ENCODE data around the gene RASGEF1B. TPM values are rescaled to one million over a fixed set of nuclear protein-coding genes. Genes with fewer than 3 reads are reported as not detected.

The RASGEF1B gene
- total and polyA plus RNA-seq, 9 of the 15 experiments (the other 6 are each of a cell fraction or from before 2014, with no cell fraction given), result 0.04 to 0.57 (median 0.22) TPM

DNA sequence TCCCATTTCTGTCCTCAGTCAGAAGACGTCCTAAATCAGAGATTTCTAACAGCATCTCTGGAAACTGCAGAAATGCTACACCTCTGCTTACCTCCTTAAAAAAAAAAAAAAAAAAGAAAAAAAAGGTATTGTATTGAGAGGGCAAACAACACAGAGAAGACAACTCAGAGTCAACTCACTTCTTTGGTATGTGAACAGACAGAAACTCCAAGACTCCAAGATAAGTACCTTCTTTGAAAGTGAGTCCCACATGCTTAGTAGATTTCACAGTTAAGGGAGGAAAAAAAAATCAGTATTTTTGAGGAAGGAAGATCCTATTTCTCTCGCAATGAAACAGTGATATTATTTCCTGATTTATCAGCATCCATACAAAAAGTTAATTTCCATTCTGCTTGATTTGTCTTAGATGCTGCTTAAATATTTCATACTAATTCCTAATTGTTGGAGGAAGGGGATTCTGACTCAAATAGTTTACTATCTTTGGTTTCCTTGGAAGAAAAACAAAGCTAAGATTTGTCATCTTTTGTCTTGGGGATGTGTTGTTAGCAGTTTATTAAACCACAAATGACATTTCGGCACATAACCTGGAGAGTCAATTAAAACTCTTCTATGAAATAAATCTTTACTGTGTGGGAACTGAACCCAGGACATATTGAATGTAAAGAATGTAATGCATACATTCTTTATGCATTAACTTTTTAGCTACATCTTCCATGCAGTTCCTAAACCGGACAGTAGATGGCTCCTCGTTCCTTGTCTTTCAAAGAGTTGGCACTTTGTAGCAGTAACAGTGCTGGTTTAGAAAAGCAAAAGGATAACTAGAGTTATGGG is 4.7 kb downstream of the RASGEF1B start (continued):
- TF ChIP-seq, protein P1, sequence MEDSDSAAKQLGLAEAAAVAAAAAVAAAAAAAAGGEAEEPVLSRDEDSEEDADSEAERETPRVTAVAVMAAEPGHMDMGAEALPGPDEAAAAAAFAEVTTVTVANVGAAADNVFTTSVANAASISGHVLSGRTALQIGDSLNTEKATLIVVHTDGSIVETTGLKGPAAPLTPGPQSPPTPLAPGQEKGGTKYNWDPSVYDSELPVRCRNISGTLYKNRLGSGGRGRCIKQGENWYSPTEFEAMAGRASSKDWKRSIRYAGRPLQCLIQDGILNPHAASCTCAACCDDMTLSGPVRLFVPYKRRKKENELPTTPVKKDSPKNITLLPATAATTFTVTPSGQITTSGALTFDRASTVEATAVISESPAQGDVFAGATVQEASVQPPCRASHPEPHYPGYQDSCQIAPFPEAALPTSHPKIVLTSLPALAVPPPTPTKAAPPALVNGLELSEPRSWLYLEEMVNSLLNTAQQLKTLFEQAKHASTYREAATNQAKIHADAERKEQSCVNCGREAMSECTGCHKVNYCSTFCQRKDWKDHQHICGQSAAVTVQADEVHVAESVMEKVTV (CRISPR knock-in tag; IDR thresholded peaks at IDR 0.05), result peak; percentile 84
- TF ChIP-seq ZC3H11A (IDR thresholded peaks at IDR 0.05; ENCODE audit: low read depth, low read length) (no peak), CC2D1A (IDR thresholded peaks at IDR 0.05) (0 out of 2 replicates have a peak, but pooled peaks have one; percentile 18)
- TF ChIP-seq, protein P2, sequence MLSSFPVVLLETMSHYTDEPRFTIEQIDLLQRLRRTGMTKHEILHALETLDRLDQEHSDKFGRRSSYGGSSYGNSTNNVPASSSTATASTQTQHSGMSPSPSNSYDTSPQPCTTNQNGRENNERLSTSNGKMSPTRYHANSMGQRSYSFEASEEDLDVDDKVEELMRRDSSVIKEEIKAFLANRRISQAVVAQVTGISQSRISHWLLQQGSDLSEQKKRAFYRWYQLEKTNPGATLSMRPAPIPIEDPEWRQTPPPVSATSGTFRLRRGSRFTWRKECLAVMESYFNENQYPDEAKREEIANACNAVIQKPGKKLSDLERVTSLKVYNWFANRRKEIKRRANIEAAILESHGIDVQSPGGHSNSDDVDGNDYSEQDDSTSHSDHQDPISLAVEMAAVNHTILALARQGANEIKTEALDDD (IDR thresholded peaks at IDR 0.05), result peak; percentile 43; the same call in 1 of the 2 replicates

All from K562 (cell line).